Mesenchymal stem cell (in vitro differentiated cells and primary cell): ENCODE data around the gene KLHL8.

Experiments used
- DNase-seq: peaks from one replicate; pipeline ENCODE4 v3.0.0-alpha.2; 2013
- H2AFZ ChIP-seq: one replicate; pipeline ENCODE4 v1.6.1; 2013; ENCODE audit warnings: low read depth, mild to moderate bottlenecking, control low read depth, inconsistent platforms, low read length, moderate library complexity
- H2AK5ac ChIP-seq: 2 replicates; pipeline ENCODE4 v1.6.1; 2013; ENCODE audit warnings: low read length, moderate library complexity, mild to moderate bottlenecking, inconsistent platforms; ENCODE audit not compliant: severe bottlenecking
- H2BK120ac ChIP-seq: one replicate; pipeline ENCODE4 v1.6.1; 2013; ENCODE audit warnings: low read depth, mild to moderate bottlenecking, inconsistent platforms, low read length, moderate library complexity
- H2BK12ac ChIP-seq, 2 experiments: one replicate each; pipeline ENCODE4 v1.6.1; 2013; ENCODE audit warnings: inconsistent platforms in 2 of 2, low read length in 2 of 2, mild to moderate bottlenecking in 2 of 2, moderate library complexity in 2 of 2, control low read depth in 1 of 2
- H2BK15ac ChIP-seq: one replicate; pipeline ENCODE4 v1.6.1; 2013; ENCODE audit warnings: mild to moderate bottlenecking, low read depth, inconsistent platforms; ENCODE audit not compliant: poor library complexity, severe bottlenecking
- H2BK5ac ChIP-seq: 2 replicates; pipeline ENCODE4 v1.6.1; 2013; ENCODE audit warnings: low read depth, mild to moderate bottlenecking, low read length, control low read depth, inconsistent platforms; ENCODE audit not compliant: poor library complexity, severe bottlenecking
- H3K14ac ChIP-seq, 2 experiments: one replicate each; pipeline ENCODE4 v1.6.1; 2013; ENCODE audit warnings: inconsistent platforms in 2 of 2, low read length in 2 of 2, control low read depth in 1 of 2, mild to moderate bottlenecking in 1 of 2, moderate library complexity in 1 of 2
- H3K18ac ChIP-seq, 2 experiments: one replicate each; pipeline ENCODE4 v1.6.1; 2013; ENCODE audit warnings: inconsistent platforms in 2 of 2, low read length in 2 of 2, control low read depth in 1 of 2, low read depth in 1 of 2, mild to moderate bottlenecking in 1 of 2
- H3K23ac ChIP-seq, 2 experiments: one replicate each; pipeline ENCODE4 v1.6.1; 2013; ENCODE audit warnings: inconsistent platforms in 2 of 2, low read length in 2 of 2, mild to moderate bottlenecking in 2 of 2, moderate library complexity in 2 of 2, control low read depth in 1 of 2
- H3K27ac ChIP-seq: 2 replicates; pipeline ENCODE4 v1.5.1; 2013; ENCODE audit warnings: mild to moderate bottlenecking, moderate library complexity, low read length, control low read depth, inconsistent platforms; ENCODE audit not compliant: poor library complexity, severe bottlenecking
- H3K27me3 ChIP-seq, 2 experiments: 2 replicates each; pipeline versions ENCODE4 v1.6.1 to v1.7.0; 2013; ENCODE audit warnings: low read length in 2 of 2, mild to moderate bottlenecking in 2 of 2, moderate library complexity in 2 of 2, control low read depth in 1 of 2, inconsistent platforms in 1 of 2; ENCODE audit not compliant: control insufficient read depth in 1 of 2, insufficient read depth in 1 of 2
- H3K36me3 ChIP-seq, 2 experiments: 2 replicates each; pipeline versions ENCODE4 v1.6.1 to v1.7.0; 2013; ENCODE audit warnings: low read length in 2 of 2, control low read depth in 1 of 2, inconsistent platforms in 1 of 2, low read depth in 1 of 2, mild to moderate bottlenecking in 1 of 2; ENCODE audit not compliant: insufficient read depth in 2 of 2, control insufficient read depth in 1 of 2
- H3K4ac ChIP-seq, 2 experiments: one replicate each; pipeline ENCODE4 v1.6.1; 2013; ENCODE audit warnings: inconsistent platforms in 2 of 2, low read length in 2 of 2, mild to moderate bottlenecking in 2 of 2, moderate library complexity in 2 of 2, control low read depth in 1 of 2, low read depth in 1 of 2
- H3K4me1 ChIP-seq: 2 replicates; pipeline ENCODE4 v1.6.1; 2013; ENCODE audit warnings: low read depth, low read length, control low read depth; ENCODE audit not compliant: control insufficient read depth, insufficient read depth
- H3K4me2 ChIP-seq: 2 replicates; pipeline ENCODE4 v1.6.1; 2013; ENCODE audit warnings: low read length, mild to moderate bottlenecking, inconsistent platforms; ENCODE audit not compliant: poor library complexity, severe bottlenecking
- H3K4me3 ChIP-seq, 2 experiments: 2 replicates each; pipeline versions ENCODE4 v1.5.1 to v1.7.0; 2013; ENCODE audit warnings: low read length in 2 of 2, mild to moderate bottlenecking in 2 of 2, control low read depth in 1 of 2, low read depth in 1 of 2; ENCODE audit not compliant: insufficient read depth in 1 of 2
- H3K79me1 ChIP-seq: replicated peaks from 2 replicates; pipeline ENCODE4 v1.6.1; 2013; ENCODE audit warnings: mild to moderate bottlenecking, control low read depth, low read length, inconsistent platforms; ENCODE audit not compliant: poor library complexity, severe bottlenecking
- H3K9ac ChIP-seq: 2 replicates; pipeline ENCODE4 v1.7.0; 2013; ENCODE audit warnings: mild to moderate bottlenecking, low read length, moderate library complexity
- H3K9me3 ChIP-seq: 2 replicates; pipeline ENCODE4 v1.7.0; 2013; ENCODE audit warnings: mild to moderate bottlenecking, low read length; ENCODE audit not compliant: control insufficient read depth
- H4K8ac ChIP-seq: one replicate; pipeline ENCODE4 v1.6.1; 2013; ENCODE audit warnings: inconsistent platforms, mild to moderate bottlenecking, low read length, moderate library complexity
- H4K91ac ChIP-seq: one replicate; pipeline ENCODE4 v1.6.1; 2013; ENCODE audit warnings: mild to moderate bottlenecking, low read length, inconsistent platforms
- WGBS: methylation state at CpG from one replicate; pipeline ENCODE4 v1.1.7; 2013; ENCODE audit warnings: mixed read lengths; 5-methylcytosine and 5-hydroxymethylcytosine counted together

The KLHL8 gene

GRCh38 chr4:87120411-87121162, 99.8 kb downstream of the KLHL8 start:
- Histone ChIP-seq H3K4ac (peak overlapping the region in 1 of 2 experiments; percentile 9), H3K14ac (no peak overlapping the region), H3K27me3 (no peaks in the 10 kb centered on the region), H3K27ac (peak overlapping the region; percentile 97), H4K91ac (no peak overlapping the region), H3K23ac (no peak overlapping the region), H2BK12ac (peak overlapping the region in 1 of 2 experiments; percentile 38), H2AK5ac (peak overlapping the region; percentile 42), H3K9ac (peak overlapping the region; percentile 1), H2BK120ac (no peak overlapping the region), H3K9me3 (no peaks in the 10 kb centered on the region), H3K4me1 (peaks cover 33% of the 10 kb centered on the region), H3K79me1 (peaks cover 6% of the 10 kb centered on the region), H3K4me2 (no peak overlapping the region), H2AFZ (no peak overlapping the region), H3K18ac (peak overlapping the region in 1 of 2 experiments; percentile 28), H3K4me3 (peak overlapping the region in 1 of 2 experiments; percentile 2), H2BK15ac (no peak overlapping the region), H4K8ac (no peak overlapping the region), H2BK5ac (peak overlapping the region; percentile 31), H3K36me3 (peaks cover 5 to 42% of the 10 kb centered on the region in 2 experiments)
- DNase-seq: peak; percentile 28
- WGBS: 84% methylated on average over 18 of the region's 18 CpGs

DNA sequence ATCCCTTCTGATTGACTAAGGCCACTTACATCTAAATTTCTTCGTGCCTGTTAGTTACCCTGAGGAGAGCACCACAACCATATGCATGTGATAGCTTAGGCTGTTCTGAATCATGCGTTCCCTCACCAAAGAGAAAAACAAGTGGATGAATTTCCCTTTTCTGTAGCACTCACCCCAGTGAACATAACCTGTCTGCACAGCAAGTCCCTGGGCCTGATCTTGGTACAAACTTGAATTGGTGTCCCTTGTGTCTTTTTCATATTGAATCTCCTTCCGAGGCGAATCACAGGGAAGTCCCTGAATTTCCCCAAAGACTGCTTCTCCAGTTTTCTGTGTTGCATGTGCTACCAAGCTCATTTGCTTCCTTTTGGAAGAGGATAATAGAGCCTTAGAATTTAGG, 100.4 kb downstream of the KLHL8 start:
- no peak overlapping the region for H3K14ac ChIP-seq
- H3K9me3 ChIP-seq: no peaks in the 10 kb centered on the region
- H3K4me2 ChIP-seq: no peak overlapping the region
- H2AFZ ChIP-seq: no peak overlapping the region
- peak overlapping the region; percentile 42 for H2AK5ac ChIP-seq
- H3K27ac ChIP-seq: peak overlapping the region; percentile 97
- no peak for DNase-seq
- H3K23ac ChIP-seq: peak overlapping the region in 1 of 2 experiments; percentile 51
- H3K9ac ChIP-seq: peak overlapping the region; percentile 1
- WGBS: 98% methylated on average over 4 of the region's 4 CpGs
- H2BK5ac ChIP-seq: no peak overlapping the region
- H3K27me3 ChIP-seq: no peaks in the 10 kb centered on the region
- peak overlapping the region in 1 of 2 experiments; percentile 2 for H3K4me3 ChIP-seq
- peaks cover 35% of the 10 kb centered on the region for H3K4me1 ChIP-seq
- H2BK12ac ChIP-seq: no peak overlapping the region
- no peak overlapping the region for H3K4ac ChIP-seq
- peaks cover 7 to 40% of the 10 kb centered on the region in 2 experiments for H3K36me3 ChIP-seq
- H4K8ac ChIP-seq: peak overlapping the region; percentile 12
- no peak overlapping the region for H4K91ac ChIP-seq
- no peak overlapping the region for H2BK120ac ChIP-seq
- peaks cover 8% of the 10 kb centered on the region for H3K79me1 ChIP-seq
- peak overlapping the region in 1 of 2 experiments; percentile 41 for H3K18ac ChIP-seq
- no peak overlapping the region for H2BK15ac ChIP-seq

DNA sequence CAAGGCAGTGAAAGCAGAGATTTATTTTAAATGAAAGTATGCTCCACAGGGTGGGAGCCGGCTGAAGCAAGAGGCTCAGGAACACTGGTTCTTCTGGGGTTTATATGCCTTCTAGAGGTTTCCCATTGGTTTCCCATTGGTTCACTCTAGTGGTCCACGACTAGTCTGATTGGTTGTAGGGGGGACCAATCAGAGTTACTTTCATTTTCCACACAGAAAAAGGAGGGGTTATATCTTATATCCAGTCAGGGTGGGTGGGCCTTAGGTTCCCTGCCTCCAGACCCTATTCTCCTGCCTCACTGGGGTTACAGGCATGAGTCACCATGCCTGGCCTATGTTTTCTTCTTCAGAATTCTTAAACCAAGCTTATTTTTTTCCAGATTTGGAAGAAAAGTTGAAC, 101.6 kb downstream of the KLHL8 start:
- peak overlapping the region in 1 of 2 experiments; percentile 20 for H3K4ac ChIP-seq
- H3K9me3 ChIP-seq: no peaks in the 10 kb centered on the region
- WGBS: 96% methylated on average over 2 of the region's 2 CpGs
- H3K14ac ChIP-seq: no peak overlapping the region
- no peak overlapping the region for H3K23ac ChIP-seq
- peak overlapping the region; percentile 90 for H2AK5ac ChIP-seq
- H3K4me1 ChIP-seq: peaks cover 35% of the 10 kb centered on the region
- H3K27me3 ChIP-seq: no peaks in the 10 kb centered on the region
- no peak overlapping the region for H2AFZ ChIP-seq
- H3K4me2 ChIP-seq: no peak overlapping the region
- peaks cover 16 to 40% of the 10 kb centered on the region in 2 experiments for H3K36me3 ChIP-seq
- H3K4me3 ChIP-seq: no peak overlapping the region
- H2BK120ac ChIP-seq: no peak overlapping the region
- no peak overlapping the region for H2BK12ac ChIP-seq
- no peak overlapping the region for H3K18ac ChIP-seq
- H2BK5ac ChIP-seq: peak overlapping the region; percentile 31
- DNase-seq: peak; percentile 89
- peaks cover 12% of the 10 kb centered on the region for H3K79me1 ChIP-seq
- no peak overlapping the region for H4K91ac ChIP-seq
- H3K9ac ChIP-seq: no peak overlapping the region
- peak overlapping the region; percentile 97 for H3K27ac ChIP-seq
- H4K8ac ChIP-seq: no peak overlapping the region
- H2BK15ac ChIP-seq: no peak overlapping the region

- WGBS: 100% methylated on average over 1 of the region's 1 CpG
Observed at GRCh38 chr4:87118421-87118820, 102.0 kb downstream of the KLHL8 start.

More at GRCh38 chr4:87118421-87118820, 102.0 kb downstream of the KLHL8 start:
- Histone ChIP-seq H4K8ac (peak overlapping the region; percentile 67), H2BK15ac (no peak overlapping the region), H2BK12ac (no peak overlapping the region), H2BK5ac (no peak overlapping the region), H2BK120ac (no peak overlapping the region), H3K4me3 (no peak overlapping the region), H3K4ac (peak overlapping the region in 1 of 2 experiments; percentile 20), H4K91ac (no peak overlapping the region), H3K14ac (no peak overlapping the region), H3K36me3 (peaks cover 16 to 42% of the 10 kb centered on the region in 2 experiments), H3K23ac (no peak overlapping the region), H3K18ac (no peak overlapping the region), H2AK5ac (peak overlapping the region; percentile 90), H3K4me1 (peaks cover 34% of the 10 kb centered on the region), H3K27ac (peak overlapping the region; percentile 97), H3K9ac (no peak overlapping the region), H3K79me1 (peaks cover 12% of the 10 kb centered on the region), H3K27me3 (no peaks in the 10 kb centered on the region), H3K4me2 (no peak overlapping the region), H3K9me3 (no peaks in the 10 kb centered on the region), H2AFZ (no peak overlapping the region)
- no peak for DNase-seq
